ENCODE results near the gene ZZZ3.

ZZZ3 gene

DNA sequence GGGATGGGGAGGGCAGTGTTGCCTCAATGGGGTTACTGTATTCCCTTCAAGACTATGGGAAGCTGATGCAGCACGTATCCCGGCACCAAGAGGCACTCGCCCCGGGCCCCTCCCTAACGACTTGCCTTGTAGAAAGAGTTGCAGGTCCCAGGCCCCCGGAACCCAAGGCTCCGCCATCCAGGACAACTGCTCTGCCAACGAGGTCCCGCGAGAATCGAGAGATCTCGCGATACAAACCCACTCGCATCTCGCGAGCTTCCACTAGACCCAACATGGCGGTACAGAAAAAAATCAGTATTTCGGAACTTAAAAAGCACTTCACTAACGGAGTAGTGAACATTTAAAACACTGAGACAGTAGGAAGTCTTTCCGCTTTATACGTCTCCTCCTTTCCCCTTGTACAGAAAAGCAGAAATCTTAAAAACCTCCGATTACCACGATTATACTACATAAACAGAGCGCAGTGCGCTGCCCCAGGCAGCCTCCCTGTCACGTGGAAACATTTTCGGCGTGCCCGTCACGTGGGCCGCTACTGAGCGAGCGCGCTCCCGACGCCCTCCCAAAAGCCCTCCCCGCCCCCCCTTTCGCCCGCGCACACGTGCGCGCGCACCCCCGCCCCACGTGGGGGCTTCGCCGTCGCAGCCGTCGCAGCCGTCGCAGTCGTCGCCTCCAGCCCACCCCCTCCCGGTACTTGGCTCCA lies at the start of gene ZZZ3:
Gene ZZZ3, minus strand, starts transcription at position 199 of the 700 bp plus-strand sequence. CDS start 49,304 bp downstream, outside the sequence.
- Histone ChIP-seq H3K4me1 (ENCODE audit: low read length) (peaks cover 19% of the 10 kb centered on the region), H3K36me3 (replicated peaks; ENCODE audit: low read depth, low read length) (no peaks in the 10 kb centered on the region), H3K27ac (ENCODE audit: low read length) (peak within 1 kb of the TSS; percentile 89), H3K9ac (ENCODE audit: low read length) (peak within 1 kb of the TSS; percentile 96), H2AFZ (ENCODE audit: low read depth, low read length) (peak within 1 kb of the TSS; percentile 86), H3K27me3 (ENCODE audit: low read depth, low read length) (no peaks in the 10 kb centered on the region), H4K20me1 (ENCODE audit: insufficient read depth, low read length) (peaks cover 20% of the 10 kb centered on the region), H3K4me3 (ENCODE audit: low read length) (peak within 1 kb of the TSS; percentile 98), H3K79me2 (ENCODE audit: low read length) (peaks cover 55% of the 10 kb centered on the region), H3K4me2 (ENCODE audit: low read length) (peak within 1 kb of the TSS; percentile 93), H3K9me3 (ENCODE audit: insufficient read depth, low read length) (no peaks in the 10 kb centered on the region)
- no peak for TF ChIP-seq EZH2phosphoT487 (IDR thresholded peaks at IDR 0.05; ENCODE audit: low read depth)
- TF ChIP-seq, protein P1, sequence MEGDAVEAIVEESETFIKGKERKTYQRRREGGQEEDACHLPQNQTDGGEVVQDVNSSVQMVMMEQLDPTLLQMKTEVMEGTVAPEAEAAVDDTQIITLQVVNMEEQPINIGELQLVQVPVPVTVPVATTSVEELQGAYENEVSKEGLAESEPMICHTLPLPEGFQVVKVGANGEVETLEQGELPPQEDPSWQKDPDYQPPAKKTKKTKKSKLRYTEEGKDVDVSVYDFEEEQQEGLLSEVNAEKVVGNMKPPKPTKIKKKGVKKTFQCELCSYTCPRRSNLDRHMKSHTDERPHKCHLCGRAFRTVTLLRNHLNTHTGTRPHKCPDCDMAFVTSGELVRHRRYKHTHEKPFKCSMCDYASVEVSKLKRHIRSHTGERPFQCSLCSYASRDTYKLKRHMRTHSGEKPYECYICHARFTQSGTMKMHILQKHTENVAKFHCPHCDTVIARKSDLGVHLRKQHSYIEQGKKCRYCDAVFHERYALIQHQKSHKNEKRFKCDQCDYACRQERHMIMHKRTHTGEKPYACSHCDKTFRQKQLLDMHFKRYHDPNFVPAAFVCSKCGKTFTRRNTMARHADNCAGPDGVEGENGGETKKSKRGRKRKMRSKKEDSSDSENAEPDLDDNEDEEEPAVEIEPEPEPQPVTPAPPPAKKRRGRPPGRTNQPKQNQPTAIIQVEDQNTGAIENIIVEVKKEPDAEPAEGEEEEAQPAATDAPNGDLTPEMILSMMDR (IDR thresholded peaks at IDR 0.05; ENCODE audit: low read depth, low read length), result no peak

DNA sequence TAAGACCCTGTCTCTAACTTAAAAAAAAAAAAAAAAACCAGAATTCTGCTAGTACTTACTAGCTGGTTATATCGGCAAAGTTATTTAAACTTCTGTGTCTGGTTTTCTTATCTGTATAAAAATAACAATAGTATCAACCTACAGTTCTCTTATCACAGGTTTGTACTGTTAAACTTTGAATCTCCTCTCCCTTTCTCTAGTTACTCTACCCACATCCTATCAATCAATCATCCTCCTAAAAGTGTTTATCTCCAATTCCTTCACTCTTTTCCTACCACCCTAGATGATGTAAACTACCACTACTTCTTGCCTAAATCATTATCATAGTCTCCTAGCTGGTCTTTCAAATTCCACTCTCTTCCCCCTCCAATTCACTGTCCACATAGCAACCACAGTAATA lies 49.6 kb upstream of the ZZZ3 start:
- TF ChIP-seq EZH2phosphoT487 (IDR thresholded peaks at IDR 0.05; ENCODE audit: low read depth), result no peak
- TF ChIP-seq, protein P1 (IDR thresholded peaks at IDR 0.05; ENCODE audit: low read depth, low read length), result no peak
- no peaks in the 10 kb centered on the region for H3K79me2 ChIP-seq (ENCODE audit: low read length)
- H3K4me2 ChIP-seq (ENCODE audit: low read length), result no peak overlapping the region
- H2AFZ ChIP-seq (ENCODE audit: low read depth, low read length), result no peak overlapping the region
- H3K9me3 ChIP-seq (ENCODE audit: insufficient read depth, low read length), result no peaks in the 10 kb centered on the region
- H3K4me3 ChIP-seq (ENCODE audit: low read length), result no peak overlapping the region
- no peaks in the 10 kb centered on the region for H3K36me3 ChIP-seq (replicated peaks; ENCODE audit: low read depth, low read length)
- no peaks in the 10 kb centered on the region for H4K20me1 ChIP-seq (ENCODE audit: insufficient read depth, low read length)
- H3K4me1 ChIP-seq (ENCODE audit: low read length), result no peaks in the 10 kb centered on the region
- no peaks in the 10 kb centered on the region for H3K27me3 ChIP-seq (ENCODE audit: low read depth, low read length)
- H3K9ac ChIP-seq (ENCODE audit: low read length), result no peak overlapping the region
- no peak overlapping the region for H3K27ac ChIP-seq (ENCODE audit: low read length)

DNA sequence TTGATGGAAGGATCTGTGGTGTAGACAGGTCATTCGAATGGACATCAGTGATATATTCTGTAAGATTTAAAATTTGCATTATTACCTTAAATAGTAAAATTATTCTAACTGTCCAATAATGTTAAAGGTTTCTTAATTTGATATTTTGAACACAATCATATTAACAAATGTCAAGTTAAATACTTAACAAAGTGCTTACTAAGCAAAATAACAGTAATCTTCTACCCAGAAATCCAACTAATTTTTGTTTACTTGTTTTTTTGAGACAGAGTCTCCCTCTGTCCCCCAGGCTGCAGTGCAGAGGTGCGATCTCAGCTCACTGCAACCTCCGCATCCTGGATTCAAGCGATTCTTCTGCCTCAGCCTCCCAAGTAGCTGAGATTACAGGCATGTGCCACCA lies 43.2 kb upstream of the ZZZ3 start:
- Histone ChIP-seq H3K27me3 (ENCODE audit: low read depth, low read length) (no peaks in the 10 kb centered on the region), H3K79me2 (ENCODE audit: low read length) (no peaks in the 10 kb centered on the region), H4K20me1 (ENCODE audit: insufficient read depth, low read length) (no peaks in the 10 kb centered on the region), H3K9ac (ENCODE audit: low read length) (no peak overlapping the region), H3K36me3 (replicated peaks; ENCODE audit: low read depth, low read length) (peaks cover 14% of the 10 kb centered on the region), H3K9me3 (ENCODE audit: insufficient read depth, low read length) (no peaks in the 10 kb centered on the region), H2AFZ (ENCODE audit: low read depth, low read length) (no peak overlapping the region), H3K4me1 (ENCODE audit: low read length) (no peaks in the 10 kb centered on the region), H3K4me3 (ENCODE audit: low read length) (no peak overlapping the region), H3K27ac (ENCODE audit: low read length) (no peak overlapping the region), H3K4me2 (ENCODE audit: low read length) (no peak overlapping the region)
- no peak for TF ChIP-seq EZH2phosphoT487 (IDR thresholded peaks at IDR 0.05; ENCODE audit: low read depth)
- TF ChIP-seq, protein P1 (IDR thresholded peaks at IDR 0.05; ENCODE audit: low read depth, low read length), result no peak

DNA sequence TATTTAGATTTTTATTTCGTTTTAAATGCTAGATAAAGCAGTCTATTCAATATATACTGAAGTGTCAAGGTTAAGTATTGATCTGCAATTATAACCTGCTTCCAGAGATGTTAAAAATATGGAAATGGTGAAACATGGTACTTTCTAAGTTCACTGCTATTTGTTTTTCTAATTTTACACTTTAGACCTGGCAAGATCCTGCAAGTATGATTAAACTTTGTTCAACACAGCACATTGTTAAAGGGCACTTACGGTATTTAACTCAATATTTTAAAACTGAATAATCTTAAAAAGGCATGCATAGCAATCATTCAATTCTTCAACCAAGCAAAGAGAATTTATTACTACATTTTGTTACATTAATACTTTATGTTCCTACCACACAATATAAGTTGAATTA lies 35.7 kb upstream of the ZZZ3 start:
- Histone ChIP-seq H3K9me3 (ENCODE audit: insufficient read depth, low read length) (no peaks in the 10 kb centered on the region), H3K4me3 (ENCODE audit: low read length) (no peak overlapping the region), H3K27me3 (ENCODE audit: low read depth, low read length) (no peaks in the 10 kb centered on the region), H3K9ac (ENCODE audit: low read length) (no peak overlapping the region), H2AFZ (ENCODE audit: low read depth, low read length) (no peak overlapping the region), H3K4me2 (ENCODE audit: low read length) (no peak overlapping the region), H3K36me3 (replicated peaks; ENCODE audit: low read depth, low read length) (peaks cover 22% of the 10 kb centered on the region), H4K20me1 (ENCODE audit: insufficient read depth, low read length) (no peaks in the 10 kb centered on the region), H3K27ac (ENCODE audit: low read length) (no peak overlapping the region), H3K79me2 (ENCODE audit: low read length) (no peaks in the 10 kb centered on the region), H3K4me1 (ENCODE audit: low read length) (no peaks in the 10 kb centered on the region)
- TF ChIP-seq, protein P1 (IDR thresholded peaks at IDR 0.05; ENCODE audit: low read depth, low read length), result no peak
- no peak for TF ChIP-seq EZH2phosphoT487 (IDR thresholded peaks at IDR 0.05; ENCODE audit: low read depth)
